Measurements from ENCODE around the gene SLC38A7. TPM values are rescaled to one million over a fixed set of nuclear protein-coding genes. Genes with fewer than 3 reads are reported as not detected.

SLC38A7 gene
- total and polyA plus RNA-seq, 2 experiments from 2014 or later = 13.9 to 27.8 TPM

- TF ChIP-seq EZH2phosphoT487 (IDR thresholded peaks at IDR 0.05; ENCODE audit: unreplicated experiment) = no peak
These were observed 10.8 kb upstream of the SLC38A7 start (continued) for GRCh38 chr16:58695368-58695767.

DNA sequence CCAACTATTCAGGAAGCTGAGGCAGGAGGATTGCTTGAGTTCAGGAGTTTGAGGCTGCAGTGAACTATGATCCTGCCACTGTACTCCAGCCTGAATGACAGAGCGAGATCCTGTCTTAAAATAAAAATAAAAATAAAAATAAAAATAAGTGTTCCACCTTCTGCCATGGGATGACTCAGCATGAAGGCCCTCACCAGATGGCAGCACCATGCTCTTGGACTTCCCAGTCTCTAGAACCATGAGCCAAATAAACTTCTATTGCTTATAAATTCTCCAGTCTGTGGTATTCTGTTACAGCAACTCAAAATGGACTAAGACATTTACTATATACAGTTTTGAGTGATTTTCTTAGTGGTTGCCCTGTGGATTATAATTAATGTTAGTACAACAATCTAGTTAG lies 7.9 kb upstream of the SLC38A7 start:
- H2AFZ ChIP-seq = no peak overlapping the region
- no peak overlapping the region for H3K27ac ChIP-seq (ENCODE audit: low read depth)
- no peaks in the 10 kb centered on the region for H3K9me2 ChIP-seq (ENCODE audit: insufficient read depth)
- no peak overlapping the region for H3K4me3 Mint-ChIP-seq
- H3K36me3 ChIP-seq (ENCODE audit: insufficient read depth) = no peaks in the 10 kb centered on the region
- no peaks in the 10 kb centered on the region for H3F3A ChIP-seq (replicated peaks; ENCODE audit: low read depth)
- no peaks in the 10 kb centered on the region for H3K4me1 Mint-ChIP-seq
- H3K27me3 ChIP-seq (ENCODE audit: insufficient read depth) = no peaks in the 10 kb centered on the region
- H3K9me3 Mint-ChIP-seq = peaks cover 24% of the 10 kb centered on the region
- H3K4me1 ChIP-seq (ENCODE audit: insufficient read depth) = no peaks in the 10 kb centered on the region
- H3K79me2 ChIP-seq (replicated peaks; ENCODE audit: insufficient read depth) = no peaks in the 10 kb centered on the region
- no peak overlapping the region for H3K4me2 ChIP-seq
- H3K27ac Mint-ChIP-seq = no peak overlapping the region
- DNase-seq (ENCODE audit: low spot score) (no peak), ATAC-seq (no peak)
- no peak for TF ChIP-seq CTCF (conservative IDR thresholded peaks at IDR 0.05; ENCODE audit: low read depth in 2 of 2)
- no peak for TF ChIP-seq EZH2 (IDR thresholded peaks at IDR 0.05; ENCODE audit: low read depth, unreplicated experiment)
- no peak for TF ChIP-seq REST (IDR thresholded peaks at IDR 0.05; ENCODE audit: unreplicated experiment)
- TF ChIP-seq ZNF331 (CRISPR knock-in tag; IDR thresholded peaks at IDR 0.05; ENCODE audit: low read depth) = no peak
- TF ChIP-seq ZNF114 (CRISPR knock-in tag; IDR thresholded peaks at IDR 0.05) = no peak
- no peak for TF ChIP-seq ETS1 (IDR thresholded peaks at IDR 0.05)
- no peak for TF ChIP-seq JUNB (IDR thresholded peaks at IDR 0.05; ENCODE audit: unreplicated experiment)
- TF ChIP-seq ZNF462 (CRISPR knock-in tag; IDR thresholded peaks at IDR 0.05) = no peak
- no peak for TF ChIP-seq CREB1 (CRISPR knock-in tag; IDR thresholded peaks at IDR 0.05; ENCODE audit: low read depth)
- no peak for TF ChIP-seq NANOG (IDR thresholded peaks at IDR 0.05; ENCODE audit: borderline replicate concordance)
- TF ChIP-seq STAT1 (IDR thresholded peaks at IDR 0.05; ENCODE audit: unreplicated experiment) = no peak
- no peak for TF ChIP-seq EZH2phosphoT487 (IDR thresholded peaks at IDR 0.05; ENCODE audit: unreplicated experiment)
- no peak for TF ChIP-seq POLR2AphosphoS5 (IDR thresholded peaks at IDR 0.05; ENCODE audit: low read depth)
- no peaks in the 10 kb centered on the region for H3K27me3 Mint-ChIP-seq (ENCODE audit: insufficient read depth, low read depth, poor library complexity)
- no peaks in the 10 kb centered on the region for H3K36me3 Mint-ChIP-seq (ENCODE audit: low read depth)
- H4K20me1 ChIP-seq (replicated peaks; ENCODE audit: insufficient read depth) = no peaks in the 10 kb centered on the region
- no peak overlapping the region for H3K4me3 ChIP-seq
